GM13976 (cell line): Measurements from ENCODE around the gene POU6F1.

Source experiments
- DNase-seq: peaks from one replicate; pipeline ENCODE4 v3.0.0; 2012; ENCODE audit warnings: low spot score
- in situ Hi-C: fragments of 300-500 bp; cut with MboI; formaldehyde crosslinking; loops from one replicate; pipeline ENCODE4 v1.12.0; 2022; ENCODE audit warnings: low sequenced_read_pairs, mixed read lengths, inconsistent platforms; ENCODE audit not compliant: unreplicated experiment
- TF ChIP-seq, protein P1 (sequence below): IDR thresholded peaks from 2 replicates; pipeline ENCODE4 v1.5.1; 2012; ENCODE audit warnings: borderline replicate concordance, mild to moderate bottlenecking; ENCODE audit not compliant: insufficient read depth; ENCODE audit errors: extremely low read depth, missing control alignments, control extremely low read depth

The POU6F1 gene

GRCh38 chr12:51185171-51185717 is 32.6 kb downstream of the POU6F1 start:
- TF ChIP-seq, protein P1, sequence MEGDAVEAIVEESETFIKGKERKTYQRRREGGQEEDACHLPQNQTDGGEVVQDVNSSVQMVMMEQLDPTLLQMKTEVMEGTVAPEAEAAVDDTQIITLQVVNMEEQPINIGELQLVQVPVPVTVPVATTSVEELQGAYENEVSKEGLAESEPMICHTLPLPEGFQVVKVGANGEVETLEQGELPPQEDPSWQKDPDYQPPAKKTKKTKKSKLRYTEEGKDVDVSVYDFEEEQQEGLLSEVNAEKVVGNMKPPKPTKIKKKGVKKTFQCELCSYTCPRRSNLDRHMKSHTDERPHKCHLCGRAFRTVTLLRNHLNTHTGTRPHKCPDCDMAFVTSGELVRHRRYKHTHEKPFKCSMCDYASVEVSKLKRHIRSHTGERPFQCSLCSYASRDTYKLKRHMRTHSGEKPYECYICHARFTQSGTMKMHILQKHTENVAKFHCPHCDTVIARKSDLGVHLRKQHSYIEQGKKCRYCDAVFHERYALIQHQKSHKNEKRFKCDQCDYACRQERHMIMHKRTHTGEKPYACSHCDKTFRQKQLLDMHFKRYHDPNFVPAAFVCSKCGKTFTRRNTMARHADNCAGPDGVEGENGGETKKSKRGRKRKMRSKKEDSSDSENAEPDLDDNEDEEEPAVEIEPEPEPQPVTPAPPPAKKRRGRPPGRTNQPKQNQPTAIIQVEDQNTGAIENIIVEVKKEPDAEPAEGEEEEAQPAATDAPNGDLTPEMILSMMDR, result no peak
- no peak for DNase-seq
- in situ Hi-C loops, result no loop called here

DNA sequence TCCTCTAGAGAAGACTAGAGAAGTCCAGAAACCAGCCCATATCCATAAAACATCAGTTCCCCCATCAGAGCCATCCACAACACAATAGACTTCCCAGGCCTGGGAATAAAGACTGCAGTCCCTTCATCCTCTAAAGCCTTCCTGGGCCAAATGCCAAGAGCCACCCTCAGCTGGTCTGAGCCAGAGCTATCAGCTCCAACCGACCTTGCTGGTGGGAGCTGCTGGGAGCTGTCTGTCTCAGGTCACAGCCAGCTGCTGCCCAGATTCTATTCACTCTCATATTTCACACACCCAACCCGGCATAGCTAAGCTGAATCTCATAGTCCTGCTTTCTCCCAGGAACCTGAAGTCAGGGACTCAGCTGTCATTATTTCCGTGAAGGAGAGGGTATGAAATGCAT is 34.0 kb downstream of the POU6F1 start:
- no peak for DNase-seq
- in situ Hi-C loops, result no loop called here
- TF ChIP-seq, protein P1, result no peak

- no peak for DNase-seq
- in situ Hi-C loops, result no loop called here
- TF ChIP-seq, protein P1, result no peak
Measured at GRCh38 chr12:51183349-51183748, 34.5 kb downstream of the POU6F1 start.

DNA sequence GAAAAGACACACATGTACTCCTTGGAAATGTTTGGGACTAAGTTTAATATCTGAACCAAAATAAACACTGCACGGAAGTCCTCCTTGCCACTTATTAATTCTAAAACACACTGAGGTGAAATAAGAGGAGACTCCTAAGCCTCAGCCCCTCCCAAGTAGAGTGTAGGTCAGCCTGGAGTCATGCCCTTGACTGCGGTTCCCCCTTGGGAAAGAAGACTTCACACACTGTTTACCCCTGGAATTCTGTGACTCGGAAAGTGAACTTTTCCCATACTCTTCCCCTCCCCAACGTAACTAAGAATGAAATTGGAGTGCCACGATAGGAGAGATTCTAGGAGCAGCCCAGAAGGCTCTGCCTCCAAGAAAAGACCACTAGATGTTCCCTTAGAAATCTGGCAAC is 36.3 kb downstream of the POU6F1 start:
- TF ChIP-seq, protein P1, result no peak
- DNase-seq, result no peak
- in situ Hi-C loops, result no loop called here

DNA sequence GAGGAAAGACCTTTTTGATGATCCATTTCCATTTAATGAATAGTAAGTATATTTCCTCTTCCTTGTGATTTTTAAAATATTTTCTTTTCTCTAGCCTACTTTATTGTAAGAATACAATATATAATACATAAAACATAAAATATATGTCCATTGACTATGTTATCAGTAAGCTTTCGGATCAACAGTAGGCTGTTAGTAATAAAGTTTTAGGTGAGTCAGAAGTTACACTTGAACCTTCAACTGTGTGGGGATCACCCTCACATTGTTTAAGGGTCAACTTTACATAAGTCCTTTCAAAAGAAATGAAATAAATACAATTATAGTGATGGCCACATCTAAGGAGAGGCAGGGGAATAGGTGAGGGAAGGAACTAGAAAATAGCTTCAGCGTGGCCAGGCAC is 40.0 kb downstream of the POU6F1 start:
- DNase-seq, result no peak
- in situ Hi-C loops, result no loop called here
- TF ChIP-seq, protein P1, result no peak

GRCh38 chr12:51174501-51174900 is 43.4 kb downstream of the POU6F1 start:
- TF ChIP-seq, protein P1, result no peak
- DNase-seq, result no peak
- in situ Hi-C loops, result no loop called here

DNA sequence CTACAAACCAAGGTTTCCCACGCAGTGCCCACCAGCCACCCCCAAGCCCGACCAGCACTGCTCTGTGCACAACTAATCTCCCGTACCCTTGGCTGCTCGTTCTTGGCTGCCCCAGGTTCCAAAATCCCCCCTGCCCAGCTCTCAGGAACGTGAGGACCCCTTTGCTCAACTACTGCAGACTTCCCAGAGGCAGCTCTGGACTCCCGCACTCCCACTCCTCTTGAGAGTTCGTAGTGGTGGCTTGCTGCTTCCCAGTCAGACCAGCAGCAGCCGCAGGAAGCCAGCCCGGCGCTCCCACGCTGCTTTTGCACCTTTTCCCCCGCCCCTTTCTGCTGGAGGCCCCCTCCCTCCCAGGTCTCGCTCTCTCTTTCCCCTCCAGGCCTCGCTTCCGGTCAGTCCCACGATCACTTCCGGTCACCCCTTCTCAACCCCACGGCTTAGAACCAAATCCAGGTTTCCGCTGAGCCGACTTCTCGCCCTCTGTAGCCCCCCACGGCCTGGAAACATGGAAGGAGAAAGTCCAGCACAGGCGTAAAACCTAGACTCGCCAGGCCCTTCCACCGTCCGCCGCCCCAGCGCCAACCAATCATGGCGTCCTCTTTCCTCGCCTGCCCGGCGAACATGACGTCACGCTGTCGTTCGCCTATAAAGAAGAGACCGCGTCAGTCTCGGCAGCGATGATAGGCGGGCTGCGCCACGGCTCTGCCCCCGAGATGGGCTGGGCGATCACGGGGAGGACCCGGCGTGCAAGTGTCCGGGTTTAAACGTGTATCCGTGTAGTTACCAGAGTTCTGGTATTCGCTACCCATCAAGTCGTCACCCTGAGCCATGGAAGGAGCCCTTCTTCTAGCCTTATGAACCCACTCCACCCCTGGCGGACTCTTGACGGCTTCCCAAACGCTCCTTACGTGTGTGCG is 45.1 kb downstream of the POU6F1 start, which contains the start of gene TFCP2:
TSS of gene TFCP2 (minus strand) at position 621 of the 917 bp plus-strand sequence. CDS start 713 bp downstream, outside the sequence.
- TF ChIP-seq, protein P1, result no peak
- in situ Hi-C loops, result no loop called here
- DNase-seq, result peak; percentile 96
